HepG2 (cell line): ENCODE results near the gene CNTF. TPM values are rescaled to one million over a fixed set of nuclear protein-coding genes. Genes with fewer than 3 reads are reported as not detected.
A peak's percentile ranks its signal among the peaks of the same experiment; 100 is the strongest.

ENCODE experiments used
- ATRX ChIP-seq: sonication (generic); formaldehyde crosslinking; IDR thresholded peaks from 2 replicates; pipeline ENCODE4 v1.4.0; 2020; ENCODE audit warnings: missing genetic modification reagents, borderline replicate concordance
- CAMTA2 ChIP-seq: sonication (generic); formaldehyde crosslinking; IDR thresholded peaks from 2 replicates; pipeline ENCODE4 v1.4.0; 2020; ENCODE audit warnings: mild to moderate bottlenecking, missing genetic modification reagents, borderline replicate concordance
- EED ChIP-seq: sonication (generic); formaldehyde crosslinking; IDR thresholded peaks from 2 replicates; pipeline ENCODE4 v1.5.0; 2020; ENCODE audit warnings: mild to moderate bottlenecking, missing genetic modification reagents
- EP300 ChIP-seq, 3 experiments: sonication (generic) in 1 of 3; formaldehyde crosslinking in 1 of 3; IDR thresholded peaks; 2 replicates each; pipeline versions ENCODE4 v1.5.1 to v1.6.1; 2011 to 2020; ENCODE audit warnings: low read depth in 2 of 3, low read length in 2 of 3, borderline replicate concordance in 1 of 3, improper control_type of control experiment in 1 of 3, mild to moderate bottlenecking in 1 of 3, missing genetic modification reagents in 1 of 3, moderate library complexity in 1 of 3
- FUBP1 ChIP-seq: sonication (generic); formaldehyde crosslinking; IDR thresholded peaks from 2 replicates; pipeline ENCODE4 v1.5.1; 2020; ENCODE audit warnings: missing genetic modification reagents, mild to moderate bottlenecking, borderline replicate concordance
- HNRNPK ChIP-seq: fragments of 200-400 bp; formaldehyde crosslinking; IDR thresholded peaks from 2 replicates; pipeline ENCODE4 v1.6.1; 2018; ENCODE audit warnings: low read length, low read depth, moderate library complexity, mild to moderate bottlenecking; ENCODE audit not compliant: poor library complexity, severe bottlenecking
- MTF2 ChIP-seq: sonication (generic); formaldehyde crosslinking; IDR thresholded peaks from 2 replicates; pipeline ENCODE4 v1.5.0; 2020; ENCODE audit warnings: missing genetic modification reagents, borderline replicate concordance
- NAIF1 ChIP-seq: sonication (generic); formaldehyde crosslinking; IDR thresholded peaks from 2 replicates; pipeline ENCODE4 v1.5.0; 2020; ENCODE audit warnings: mild to moderate bottlenecking, missing genetic modification reagents, borderline replicate concordance
- NFAT5 ChIP-seq: sonication (generic); formaldehyde crosslinking; IDR thresholded peaks from 2 replicates; pipeline ENCODE4 v1.4.0; 2020; ENCODE audit warnings: missing genetic modification reagents
- NR3C1 ChIP-seq: sonication (generic); formaldehyde crosslinking; IDR thresholded peaks from 2 replicates; pipeline ENCODE4 v1.4.0; 2020; ENCODE audit warnings: missing genetic modification reagents
- PAF1 ChIP-seq: IDR thresholded peaks from 2 replicates; pipeline ENCODE4 v1.6.1; 2016; ENCODE audit warnings: missing genetic modification reagents, missing compliant biosample characterization
- PATZ1 ChIP-seq: sonication (generic); formaldehyde crosslinking; IDR thresholded peaks from 2 replicates; pipeline ENCODE4 v1.4.0; 2020; ENCODE audit warnings: missing genetic modification reagents
- PHB2 ChIP-seq: fragments of 450-650 bp; IDR thresholded peaks from 2 replicates; pipeline ENCODE4 v1.6.1; 2018; ENCODE audit not compliant: partially characterized antibody
- SIN3B ChIP-seq: fragments of 150-350 bp; IDR thresholded peaks from 2 replicates; pipeline ENCODE4 v1.6.1; 2014; ENCODE audit warnings: low read length
- SMAD9 ChIP-seq: sonication (generic); formaldehyde crosslinking; IDR thresholded peaks from 2 replicates; pipeline ENCODE4 v1.5.1; 2020; ENCODE audit warnings: mild to moderate bottlenecking, missing genetic modification reagents
- SNAPC2 ChIP-seq: sonication (generic); formaldehyde crosslinking; IDR thresholded peaks from 2 replicates; pipeline ENCODE4 v1.8.1; 2022; ENCODE audit warnings: mild to moderate bottlenecking, missing genetic modification reagents
- TBX3 ChIP-seq: fragments of 450-650 bp; IDR thresholded peaks from 2 replicates; pipeline ENCODE4 v1.6.1; 2017; ENCODE audit warnings: antibody characterized with exemption, mild to moderate bottlenecking, inconsistent platforms, borderline replicate concordance
- ZFP1 ChIP-seq: IDR thresholded peaks from 2 replicates; pipeline ENCODE4 v1.6.1; 2016
- ZNF124 ChIP-seq: sonication (generic); formaldehyde crosslinking; IDR thresholded peaks from 2 replicates; pipeline ENCODE4 v1.4.0; 2020; ENCODE audit warnings: missing genetic modification reagents
- ZNF3 ChIP-seq: IDR thresholded peaks from 2 replicates; pipeline ENCODE4 v1.7.0; 2017; ENCODE audit warnings: inconsistent platforms
- ZNF33B ChIP-seq: sonication (generic); formaldehyde crosslinking; IDR thresholded peaks from 2 replicates; pipeline ENCODE4 v1.5.1; 2020; ENCODE audit warnings: mild to moderate bottlenecking, missing genetic modification reagents
- ZNF451 ChIP-seq: sonication (generic); formaldehyde crosslinking; IDR thresholded peaks from 2 replicates; pipeline ENCODE4 v1.5.0; 2020; ENCODE audit warnings: mild to moderate bottlenecking, missing genetic modification reagents
- ZNF569 ChIP-seq: sonication (generic); formaldehyde crosslinking; IDR thresholded peaks from 2 replicates; pipeline ENCODE4 v1.5.0; 2020; ENCODE audit warnings: mild to moderate bottlenecking, missing genetic modification reagents, moderate library complexity, borderline replicate concordance
- polyA plus RNA-seq, 8 experiments: library from polyadenylated mRNA; depleted of rRNA in 3 of 8; stranded (reverse) in 7 of 8; unstranded in 1 of 8; fragments of >200 nt; fragmentation: Illumina TruSeq in 4 of 8; extraction: Trizol in 4 of 8; gene quantifications; 2 replicates each; pipeline versions ENCODE4 v1.2.1 to v1.2.3, GENCODE V29; 2011 to 2016; ENCODE audit warnings: low read depth in 4 of 8, missing spikeins in 1 of 8, mixed read lengths in 1 of 8; ENCODE audit not compliant: insufficient read depth in 1 of 8
- total RNA-seq, 5 experiments: library from RNA; depleted of rRNA; stranded (reverse); fragments of >200 nt; fragmentation: Illumina TruSeq; extraction: Trizol; gene quantifications; 2 replicates each; pipeline ENCODE4 v1.2.3, GENCODE V29; 2016; ENCODE audit warnings: low read depth in 1 of 5

Gene CNTF
- total and polyA plus RNA-seq, 2 of the 13 experiments (the other 11 are each of a cell fraction or from before 2014, with no cell fraction given) = 0.51 to 2.3 TPM

- TF ChIP-seq NFAT5 (0 out of 2 replicates have a peak, but pooled peaks have one; percentile 1), PHB2 (no peak), FUBP1 (CRISPR knock-in tag) (no peak), NAIF1 (CRISPR knock-in tag) (no peak), PATZ1 (CRISPR knock-in tag) (no peak), ZNF124 (CRISPR knock-in tag) (no peak), CAMTA2 (CRISPR knock-in tag) (no peak), ATRX (no peak), ZNF33B (CRISPR knock-in tag) (no peak), HNRNPK (no peak), ZFP1 (CRISPR knock-in tag) (no peak), SMAD9 (CRISPR knock-in tag) (no peak), MTF2 (CRISPR knock-in tag) (no peak), NR3C1 (CRISPR knock-in tag) (no peak), SNAPC2 (CRISPR knock-in tag) (no peak), ZNF3 (CRISPR knock-in tag) (no peak), EP300 (IDR thresholded peaks at IDR 0.05; ENCODE audit: low read depth in 2 of 2, low read length in 2 of 2) (no peak; a peak in 1 of 4 replicates), EP300 (CRISPR knock-in tag; IDR thresholded peaks at IDR 0.05; ENCODE audit: borderline replicate concordance) (no peak), TBX3 (no peak), PAF1 (CRISPR knock-in tag) (no peak), EED (CRISPR knock-in tag) (no peak), ZNF451 (no peak), SIN3B (no peak), ZNF569 (CRISPR knock-in tag) (no peak)
Observed at GRCh38 chr11:58578136-58578634, 44.3 kb upstream of the CNTF start (continued).
